HAP-1 (cell line): Measurements from ENCODE around the gene FAIM2.

Experiments used
- DNase-seq, 2 experiments: peaks; one replicate each; pipeline ENCODE4 v3.0.0-alpha.2; 2016 to 2020; ENCODE audit warnings: low spot score in 2 of 2
- H3K27me3 ChIP-seq: fragments of 250-450 bp; sonication (Bioruptor Pico); 2 replicates; pipeline ENCODE4 v1.5.1; 2020; ENCODE audit warnings: low read depth, mild to moderate bottlenecking, moderate library complexity
- H3K36me3 ChIP-seq: fragments of 250-450 bp; sonication (Bioruptor Pico); replicated peaks from 2 replicates; pipeline ENCODE4 v1.5.1; 2020; ENCODE audit warnings: mild to moderate bottlenecking
- H3K4me1 ChIP-seq: fragments of 250-450 bp; sonication (Bioruptor Pico); 2 replicates; pipeline ENCODE4 v1.5.1; 2020; ENCODE audit warnings: mild to moderate bottlenecking
- H3K4me3 ChIP-seq: fragments of 250-450 bp; sonication (Bioruptor Pico); 2 replicates; pipeline ENCODE4 v1.5.1; 2020; ENCODE audit warnings: mild to moderate bottlenecking, moderate library complexity
- H3K9me3 ChIP-seq: fragments of 250-450 bp; sonication (Bioruptor Pico); 2 replicates; pipeline ENCODE4 v1.5.1; 2020; ENCODE audit warnings: mild to moderate bottlenecking, moderate library complexity
- in situ Hi-C: fragments of 300-500 bp; cut with MboI; formaldehyde crosslinking; loops from 3 replicates; pipeline ENCODE4 v1.14.3; 2020; ENCODE audit warnings: low sequenced_read_pairs, inconsistent platforms, mixed read lengths

The FAIM2 gene

GRCh38 chr12:49827051-49827400 lies 76.7 kb downstream of the FAIM2 start:
- no peaks in the 10 kb centered on the region for H3K9me3 ChIP-seq
- H3K4me1 ChIP-seq, result peaks cover 10% of the 10 kb centered on the region
- in situ Hi-C loops, result no loop called here
- no peak for DNase-seq
- peak overlapping the region; percentile 74 for H3K4me3 ChIP-seq
- no peaks in the 10 kb centered on the region for H3K27me3 ChIP-seq
- H3K36me3 ChIP-seq, result 0 out of 2 replicates have a peak, but pooled peaks cover 2% of the 10 kb centered on the region

- H3K27me3 ChIP-seq, result no peaks in the 10 kb centered on the region
- in situ Hi-C loops, result no loop called here
- 0 out of 2 replicates have a peak, but pooled peaks cover 3% of the 10 kb centered on the region for H3K36me3 ChIP-seq
- H3K9me3 ChIP-seq, result no peaks in the 10 kb centered on the region
- no peak overlapping the region for H3K4me3 ChIP-seq
- H3K4me1 ChIP-seq, result peaks cover 10% of the 10 kb centered on the region
- no peak for DNase-seq
Observed at GRCh38 chr12:49825971-49826421, 77.7 kb downstream of the FAIM2 start.

- Histone ChIP-seq H3K4me1 (peaks cover 10% of the 10 kb centered on the region), H3K36me3 (0 out of 2 replicates have a peak, but pooled peaks cover 3% of the 10 kb centered on the region), H3K27me3 (no peaks in the 10 kb centered on the region), H3K4me3 (no peak overlapping the region), H3K9me3 (no peaks in the 10 kb centered on the region)
- no peak for DNase-seq
- in situ Hi-C loops, result no loop called here
Observed at GRCh38 chr12:49825360-49825970, 78.2 kb downstream of the FAIM2 start.

- no peaks in the 10 kb centered on the region for H3K27me3 ChIP-seq
- DNase-seq, result no peak
- in situ Hi-C loops, result no loop called here
- H3K4me3 ChIP-seq, result no peak overlapping the region
- H3K4me1 ChIP-seq, result peaks cover 10% of the 10 kb centered on the region
- 0 out of 2 replicates have a peak, but pooled peaks cover 3% of the 10 kb centered on the region for H3K36me3 ChIP-seq
- H3K9me3 ChIP-seq, result no peaks in the 10 kb centered on the region
Observed at GRCh38 chr12:49824895-49825294, 78.8 kb downstream of the FAIM2 start.

- Histone ChIP-seq H3K9me3 (no peaks in the 10 kb centered on the region), H3K27me3 (no peaks in the 10 kb centered on the region), H3K36me3 (0 out of 2 replicates have a peak, but pooled peaks cover 3% of the 10 kb centered on the region), H3K4me3 (no peak overlapping the region), H3K4me1 (peaks cover 8% of the 10 kb centered on the region)
- in situ Hi-C loops, result no loop called here
- DNase-seq, result no peak
Observed at GRCh38 chr12:49824416-49824815, 79.3 kb downstream of the FAIM2 start.

- Histone ChIP-seq H3K27me3 (no peaks in the 10 kb centered on the region), H3K4me1 (peaks cover 3% of the 10 kb centered on the region), H3K4me3 (no peak overlapping the region), H3K9me3 (no peaks in the 10 kb centered on the region), H3K36me3 (0 out of 2 replicates have a peak, but pooled peaks cover 3% of the 10 kb centered on the region)
- in situ Hi-C loops, result no loop called here
- DNase-seq, result no peak
Observed at GRCh38 chr12:49823951-49824350, 79.7 kb downstream of the FAIM2 start.

- Histone ChIP-seq H3K4me1 (no peaks in the 10 kb centered on the region; the same call in none of the 2 replicates), H3K9me3 (no peaks in the 10 kb centered on the region), H3K36me3 (0 out of 2 replicates have a peak, but pooled peaks cover 3% of the 10 kb centered on the region), H3K27me3 (no peaks in the 10 kb centered on the region), H3K4me3 (no peak overlapping the region)
- DNase-seq, result no peak
- in situ Hi-C loops, result no loop called here
Observed at GRCh38 chr12:49823350-49823749, 80.3 kb downstream of the FAIM2 start.

GRCh38 chr12:49821373-49822287 lies 82.1 kb downstream of the FAIM2 start:
- Histone ChIP-seq H3K9me3 (no peaks in the 10 kb centered on the region), H3K4me3 (no peak overlapping the region), H3K27me3 (no peaks in the 10 kb centered on the region), H3K4me1 (no peaks in the 10 kb centered on the region; the same call in 1 of the 2 replicates), H3K36me3 (0 out of 2 replicates have a peak, but pooled peaks cover 3% of the 10 kb centered on the region)
- no peak for DNase-seq
- in situ Hi-C loops, result no loop called here

- 0 out of 2 replicates have a peak, but pooled peaks cover 3% of the 10 kb centered on the region for H3K36me3 ChIP-seq
Observed at GRCh38 chr12:49819786-49820185, 83.9 kb downstream of the FAIM2 start.

GRCh38 chr12:49818241-49818895 lies 85.3 kb downstream of the FAIM2 start:
- no peak for DNase-seq
- Histone ChIP-seq H3K36me3 (0 out of 2 replicates have a peak, but pooled peaks cover 3% of the 10 kb centered on the region), H3K4me1 (no peaks in the 10 kb centered on the region; the same call in 1 of the 2 replicates), H3K4me3 (no peak overlapping the region), H3K27me3 (no peaks in the 10 kb centered on the region), H3K9me3 (no peaks in the 10 kb centered on the region)
- in situ Hi-C loops, result no loop called here

More at GRCh38 chr12:49819786-49820185, 83.9 kb downstream of the FAIM2 start:
- DNase-seq, result no peak
- in situ Hi-C loops, result no loop called here
- H3K4me3 ChIP-seq, result no peak overlapping the region
- H3K27me3 ChIP-seq, result no peaks in the 10 kb centered on the region
- H3K9me3 ChIP-seq, result no peaks in the 10 kb centered on the region
- no peaks in the 10 kb centered on the region; the same call in 1 of the 2 replicates for H3K4me1 ChIP-seq
